ENCODE measurements around the gene KLHL12.

Gene KLHL12

GRCh38 chr1:202879128-202879527, 47.9 kb downstream of the KLHL12 start:
- no peak for DNase-seq

- no peak for DNase-seq
Measured at GRCh38 chr1:202873026-202873425, 54.0 kb downstream of the KLHL12 start.

GRCh38 chr1:202871367-202871766, 55.7 kb downstream of the KLHL12 start:
- no peak for DNase-seq

- no peak for DNase-seq
Measured at GRCh38 chr1:202862679-202863560, 64.1 kb downstream of the KLHL12 start.

GRCh38 chr1:202861420-202862132, 65.5 kb downstream of the KLHL12 start:
- DNase-seq, result peak; percentile 74

- DNase-seq, result peak; percentile 5
Measured at GRCh38 chr1:202860744-202861419, 66.2 kb downstream of the KLHL12 start.

GRCh38 chr1:202858789-202859414, 68.1 kb downstream of the KLHL12 start:
- DNase-seq, result no peak

- DNase-seq, result no peak
Measured at GRCh38 chr1:202858331-202858730, 68.7 kb downstream of the KLHL12 start.

- no peak for DNase-seq
Measured at GRCh38 chr1:202857136-202857610, 69.9 kb downstream of the KLHL12 start.

- DNase-seq, result no peak
Measured at GRCh38 chr1:202856014-202856413, 71.0 kb downstream of the KLHL12 start.

GRCh38 chr1:202854787-202855186, 72.2 kb downstream of the KLHL12 start:
- no peak for DNase-seq

- peak; percentile 8 for DNase-seq
Measured at GRCh38 chr1:202852163-202852904, 74.7 kb downstream of the KLHL12 start.

GRCh38 chr1:202850593-202851362, 76.3 kb downstream of the KLHL12 start:
- no peak for DNase-seq

GRCh38 chr1:202848191-202848542, 78.9 kb downstream of the KLHL12 start:
- no peak for DNase-seq

GRCh38 chr1:202844935-202845334, 82.1 kb downstream of the KLHL12 start:
- DNase-seq, result no peak

GRCh38 chr1:202844259-202844658, 82.8 kb downstream of the KLHL12 start:
- DNase-seq, result no peak

- DNase-seq, result no peak
Measured at GRCh38 chr1:202843081-202843480, 84.0 kb downstream of the KLHL12 start.
